WI38 (cell line): ENCODE results near the gene MRPL34.

Experiments used
- H3K4me3 ChIP-seq: 2 replicates; pipeline ENCODE4 v1.5.1; 2011; ENCODE audit warnings: low read depth, mild to moderate bottlenecking, control low read depth, low read length
- TF ChIP-seq, protein P1 (sequence below): IDR thresholded peaks from 2 replicates; pipeline ENCODE4 v1.5.1; 2012; ENCODE audit warnings: low read depth, mild to moderate bottlenecking, control low read depth, low read length

Gene MRPL34

GRCh38 chr19:17330262-17331044 is 24.8 kb downstream of the MRPL34 start:
- TF ChIP-seq, protein P1, sequence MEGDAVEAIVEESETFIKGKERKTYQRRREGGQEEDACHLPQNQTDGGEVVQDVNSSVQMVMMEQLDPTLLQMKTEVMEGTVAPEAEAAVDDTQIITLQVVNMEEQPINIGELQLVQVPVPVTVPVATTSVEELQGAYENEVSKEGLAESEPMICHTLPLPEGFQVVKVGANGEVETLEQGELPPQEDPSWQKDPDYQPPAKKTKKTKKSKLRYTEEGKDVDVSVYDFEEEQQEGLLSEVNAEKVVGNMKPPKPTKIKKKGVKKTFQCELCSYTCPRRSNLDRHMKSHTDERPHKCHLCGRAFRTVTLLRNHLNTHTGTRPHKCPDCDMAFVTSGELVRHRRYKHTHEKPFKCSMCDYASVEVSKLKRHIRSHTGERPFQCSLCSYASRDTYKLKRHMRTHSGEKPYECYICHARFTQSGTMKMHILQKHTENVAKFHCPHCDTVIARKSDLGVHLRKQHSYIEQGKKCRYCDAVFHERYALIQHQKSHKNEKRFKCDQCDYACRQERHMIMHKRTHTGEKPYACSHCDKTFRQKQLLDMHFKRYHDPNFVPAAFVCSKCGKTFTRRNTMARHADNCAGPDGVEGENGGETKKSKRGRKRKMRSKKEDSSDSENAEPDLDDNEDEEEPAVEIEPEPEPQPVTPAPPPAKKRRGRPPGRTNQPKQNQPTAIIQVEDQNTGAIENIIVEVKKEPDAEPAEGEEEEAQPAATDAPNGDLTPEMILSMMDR: no peak
- no peak overlapping the region for H3K4me3 ChIP-seq

- H3K4me3 ChIP-seq: no peak overlapping the region
- TF ChIP-seq, protein P1: no peak
Observed at GRCh38 chr19:17331045-17331558, 25.4 kb downstream of the MRPL34 start.

DNA sequence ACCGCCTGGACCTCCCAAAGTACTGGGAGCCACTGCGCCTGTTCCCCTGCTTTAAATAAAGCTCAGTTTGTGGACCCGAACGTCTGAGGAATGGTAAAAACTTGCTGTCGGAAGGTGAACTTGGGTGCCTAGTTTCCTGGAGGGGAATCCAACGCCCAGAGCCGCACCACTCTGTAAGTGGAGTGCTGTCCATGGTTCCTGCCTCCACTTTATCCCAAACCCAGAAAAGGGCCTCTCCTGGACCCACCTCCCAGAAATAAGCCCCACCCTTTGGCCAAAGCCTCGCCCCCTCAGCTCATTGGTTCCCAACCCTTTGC is 26.6 kb downstream of the MRPL34 start:
- H3K4me3 ChIP-seq: no peak overlapping the region
- TF ChIP-seq, protein P1: no peak

DNA sequence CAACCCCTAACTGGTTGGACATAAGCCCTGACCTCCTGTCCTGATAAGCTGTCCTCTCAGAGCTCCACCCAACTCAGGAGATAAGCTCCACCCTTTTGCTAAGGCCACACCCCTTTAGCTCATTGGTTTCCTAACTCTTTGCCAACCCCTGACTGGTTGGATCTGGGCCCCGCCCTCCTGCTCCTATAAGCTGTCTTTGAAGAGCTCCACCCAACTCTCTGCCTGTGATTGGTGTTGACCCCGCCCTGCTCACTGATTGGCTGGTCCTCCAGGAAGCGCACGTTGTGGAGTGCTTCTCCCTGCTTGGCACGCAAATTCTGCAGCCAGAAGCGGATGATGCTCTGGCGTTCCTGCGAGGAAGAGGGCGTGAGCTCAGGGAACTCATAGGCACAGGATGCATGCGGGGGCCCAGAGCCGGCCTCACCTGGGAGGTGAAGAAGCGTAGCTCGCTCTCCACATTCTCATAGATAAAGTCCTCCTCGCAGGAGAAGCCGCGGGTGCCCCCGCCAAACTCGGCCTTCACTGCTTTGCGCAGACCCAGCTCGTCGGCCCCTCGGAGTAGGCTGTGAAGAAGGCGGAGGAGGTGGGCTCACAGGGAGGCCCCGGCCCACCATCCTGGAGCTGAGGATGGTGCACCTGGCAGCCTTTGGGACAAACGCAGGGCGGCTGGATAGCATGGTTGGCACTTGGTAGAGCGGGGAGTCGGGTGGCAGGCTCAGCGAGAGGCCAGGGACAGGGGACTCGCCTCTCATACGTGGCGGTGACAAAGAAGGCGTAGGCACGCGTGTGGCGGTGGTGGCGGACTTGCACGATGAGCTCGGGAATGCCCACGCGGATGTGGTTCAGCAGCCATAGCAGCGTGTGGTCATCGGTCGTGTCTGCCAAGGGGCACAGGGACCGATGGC is 27.3 kb downstream of the MRPL34 start:
- H3K4me3 ChIP-seq: no peak overlapping the region

DNA sequence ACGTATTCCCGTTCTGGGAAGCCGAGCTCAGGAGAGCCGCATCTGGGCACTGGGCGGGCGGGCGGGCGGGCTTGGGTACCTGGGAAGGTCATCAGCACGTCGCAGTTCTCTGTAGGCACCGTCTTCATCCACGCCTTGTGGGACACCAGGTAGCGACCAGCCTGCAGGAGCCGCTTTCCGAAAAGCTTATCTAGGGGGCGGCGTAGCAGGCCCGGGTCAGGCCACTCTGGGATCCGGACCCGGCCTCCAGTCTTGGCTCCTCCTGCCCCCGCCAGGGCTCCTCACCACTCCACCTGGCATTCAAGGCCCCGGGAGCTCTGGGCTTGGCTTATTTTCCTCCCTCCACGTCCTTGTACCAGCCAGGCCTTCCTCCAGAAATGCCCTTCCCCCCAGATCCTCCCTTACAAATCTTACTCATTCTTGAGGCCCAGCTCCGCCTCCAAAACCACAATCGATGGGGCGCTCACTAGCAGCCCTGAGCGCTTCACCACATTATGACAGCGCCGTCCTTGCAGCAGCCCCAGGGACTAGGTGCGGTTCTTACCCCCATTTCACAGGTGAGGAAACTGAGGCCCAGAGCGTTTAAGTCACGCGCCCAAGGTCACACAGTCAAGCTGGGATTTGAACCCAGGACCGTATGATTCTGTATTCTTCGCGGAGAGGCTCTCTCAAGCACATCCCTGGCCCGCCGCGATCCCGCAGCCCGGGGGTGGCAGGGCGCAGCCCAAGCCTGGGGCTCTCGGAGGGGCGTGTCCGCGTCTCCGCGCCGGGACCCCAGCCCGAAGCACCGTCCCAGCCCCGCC is 28.1 kb downstream of the MRPL34 start:
- TF ChIP-seq, protein P1: no peak
- H3K4me3 ChIP-seq: peak overlapping the region; percentile 82

More for the DNA sequence above, 27.3 kb downstream of the MRPL34 start:
- TF ChIP-seq, protein P1: no peak

DNA sequence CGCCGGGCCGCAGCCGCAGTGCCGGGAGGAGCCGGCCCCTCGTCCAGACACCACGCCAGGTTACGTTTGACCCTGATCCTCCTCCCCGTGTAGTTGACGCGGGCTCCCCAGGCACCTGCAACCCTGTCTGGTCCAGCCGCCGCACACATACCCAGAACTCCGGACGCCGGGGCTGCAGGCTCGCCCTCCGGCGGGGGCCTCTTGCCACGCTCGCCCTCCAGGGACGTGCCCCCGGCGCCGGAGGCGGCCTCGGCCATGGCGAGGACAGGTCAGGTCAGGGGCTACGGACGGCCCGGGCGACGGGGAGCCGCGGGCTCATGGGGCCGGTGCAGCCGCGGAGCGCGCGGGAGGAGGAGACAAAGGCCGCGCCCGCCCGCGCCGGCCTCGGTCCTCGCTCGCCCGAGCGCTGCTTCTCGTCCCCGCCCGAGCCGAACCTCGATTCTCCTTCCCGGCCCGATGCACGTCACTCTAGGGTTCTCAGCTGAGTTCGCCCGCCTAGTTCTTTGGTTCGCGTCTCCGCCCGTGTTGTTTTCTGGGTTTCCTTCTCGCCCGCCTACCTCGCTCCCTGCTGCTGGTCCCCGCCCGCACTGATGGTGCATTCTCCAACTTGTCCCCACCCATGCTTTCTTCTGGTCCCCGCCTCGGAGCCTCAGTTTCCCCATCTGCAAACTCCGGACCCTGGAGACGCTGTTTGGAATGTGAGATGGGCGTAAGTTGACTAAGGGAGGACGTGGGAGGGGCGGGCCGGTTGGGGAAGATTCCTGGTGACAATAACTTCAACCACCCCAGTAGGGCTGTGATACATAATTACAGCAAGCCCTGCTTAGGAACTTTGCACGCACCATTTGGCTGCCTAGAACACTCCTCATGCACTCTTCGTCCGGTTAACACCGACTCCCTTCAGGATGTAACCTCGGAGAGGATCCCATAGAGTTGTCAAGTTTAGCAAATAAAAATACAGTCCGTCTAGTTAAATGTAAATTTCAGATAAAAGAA is 29.0 kb downstream of the MRPL34 start, which contains the start of gene ANO8:
Gene ANO8, minus strand, starts transcription at position 442 of the 996 bp plus-strand sequence. Its CDS starts 185 bp downstream, at position 257.
- peak within 1 kb of the TSS; percentile 82 for H3K4me3 ChIP-seq
- TF ChIP-seq, protein P1: no peak
